ENCODE measurements around the gene KCTD2. TPM values are rescaled to one million over a fixed set of nuclear protein-coding genes. Genes with fewer than 3 reads are reported as not detected.

Gene KCTD2
- total RNA-seq, 1 donor, result 22.5 TPM

- peak overlapping the region; percentile 93 for H3K4me3 ChIP-seq (ENCODE audit: low read depth, low read length)
- TF ChIP-seq CTCF (IDR thresholded peaks at IDR 0.05; ENCODE audit: insufficient read depth, low read depth, low read length), result no peak
- no peak for DNase-seq (ENCODE audit: low read depth)
Observed at GRCh38 chr17:75109046-75109406, 62.0 kb downstream of the KCTD2 start.

- TF ChIP-seq CTCF (IDR thresholded peaks at IDR 0.05; ENCODE audit: insufficient read depth, low read depth, low read length), result no peak
- H3K4me3 ChIP-seq (ENCODE audit: low read depth, low read length), result peak within 1 kb of the TSS; percentile 93
- peak; percentile 79 for DNase-seq (ENCODE audit: low read depth)
Observed at GRCh38 chr17:75109407-75110233, 62.6 kb downstream of the KCTD2 start, which contains the start of gene ARMC7. ARMC7 (plus strand) TSS chr17:75109969; CDS start chr17:75110289, 320 bp downstream.

- DNase-seq (ENCODE audit: low read depth), result no peak
- no peak for TF ChIP-seq CTCF (IDR thresholded peaks at IDR 0.05; ENCODE audit: insufficient read depth, low read depth, low read length)
- H3K4me3 ChIP-seq (ENCODE audit: low read depth, low read length), result peak overlapping the region; percentile 93
Observed at GRCh38 chr17:75110234-75110937, 63.4 kb downstream of the KCTD2 start.

DNA sequence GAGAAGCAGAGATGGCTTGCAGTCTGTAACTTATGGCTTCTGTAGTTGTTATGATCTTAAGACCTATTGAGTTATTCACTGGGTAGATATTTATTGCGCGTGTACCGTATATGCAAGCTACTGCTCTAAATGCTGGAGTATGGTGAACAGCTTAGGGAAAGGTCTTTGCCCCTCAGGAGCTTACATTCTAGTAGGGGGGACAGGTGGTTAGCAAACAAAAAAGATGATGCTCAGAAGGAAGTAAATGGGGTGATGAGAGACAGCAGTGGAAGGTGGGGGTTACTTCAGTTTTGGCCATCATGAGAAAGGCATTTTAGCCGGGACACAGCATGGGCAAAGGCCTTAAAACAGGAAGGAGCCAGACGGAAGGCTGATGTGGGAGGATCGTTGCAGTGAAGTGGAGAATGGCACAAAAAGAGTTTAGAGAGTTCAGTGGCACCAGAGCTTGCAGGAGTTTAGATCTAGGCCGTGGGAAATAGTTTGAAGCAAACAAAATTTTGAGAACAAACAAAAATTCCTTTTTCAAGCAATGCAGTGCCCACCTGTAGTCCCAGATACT lies 64.8 kb downstream of the KCTD2 start:
- DNase-seq (ENCODE audit: low read depth), result no peak
- no peak overlapping the region for H3K4me3 ChIP-seq (ENCODE audit: low read depth, low read length)
- TF ChIP-seq CTCF (IDR thresholded peaks at IDR 0.05; ENCODE audit: insufficient read depth, low read depth, low read length), result no peak

GRCh38 chr17:75113798-75114551 lies 67.0 kb downstream of the KCTD2 start:
- H3K4me3 ChIP-seq (ENCODE audit: low read depth, low read length), result peak overlapping the region; percentile 63
- TF ChIP-seq CTCF (IDR thresholded peaks at IDR 0.05; ENCODE audit: insufficient read depth, low read depth, low read length), result peak; percentile 93
- DNase-seq (ENCODE audit: low read depth), result peak; percentile 95

GRCh38 chr17:75114552-75115314 lies 67.7 kb downstream of the KCTD2 start:
- DNase-seq (ENCODE audit: low read depth), result no peak
- peak overlapping the region; percentile 63 for H3K4me3 ChIP-seq (ENCODE audit: low read depth, low read length)
- TF ChIP-seq CTCF (IDR thresholded peaks at IDR 0.05; ENCODE audit: insufficient read depth, low read depth, low read length), result no peak

Data from fibroblast of villous mesenchyme (primary cell).